RPMI8226 (cell line): ENCODE measurements around the gene EVX2.

Experiments
- DNase-seq: peaks from one replicate; pipeline ENCODE4 v3.0.0-alpha.2; 2015

Gene EVX2

GRCh38 chr2:176038694-176039093 lies 45.1 kb downstream of the EVX2 start:
- no peak for DNase-seq

GRCh38 chr2:176035013-176035691 lies 48.6 kb downstream of the EVX2 start:
- no peak for DNase-seq

- DNase-seq = no peak
These were observed 56.0 kb downstream of the EVX2 start for GRCh38 chr2:176027806-176028205.
